GM10266 (cell line): ENCODE data around the gene FOXC1.

Experiments used
- DNase-seq: peaks from one replicate; pipeline ENCODE4 v3.0.0; 2012; ENCODE audit errors: extremely low spot score
- TF ChIP-seq, protein P1 (sequence below): IDR thresholded peaks from 2 replicates; pipeline ENCODE4 v1.5.1; 2012; ENCODE audit warnings: mild to moderate bottlenecking, low read depth; ENCODE audit not compliant: control insufficient read depth, insufficient read depth; ENCODE audit errors: missing control alignments

The FOXC1 gene

DNA sequence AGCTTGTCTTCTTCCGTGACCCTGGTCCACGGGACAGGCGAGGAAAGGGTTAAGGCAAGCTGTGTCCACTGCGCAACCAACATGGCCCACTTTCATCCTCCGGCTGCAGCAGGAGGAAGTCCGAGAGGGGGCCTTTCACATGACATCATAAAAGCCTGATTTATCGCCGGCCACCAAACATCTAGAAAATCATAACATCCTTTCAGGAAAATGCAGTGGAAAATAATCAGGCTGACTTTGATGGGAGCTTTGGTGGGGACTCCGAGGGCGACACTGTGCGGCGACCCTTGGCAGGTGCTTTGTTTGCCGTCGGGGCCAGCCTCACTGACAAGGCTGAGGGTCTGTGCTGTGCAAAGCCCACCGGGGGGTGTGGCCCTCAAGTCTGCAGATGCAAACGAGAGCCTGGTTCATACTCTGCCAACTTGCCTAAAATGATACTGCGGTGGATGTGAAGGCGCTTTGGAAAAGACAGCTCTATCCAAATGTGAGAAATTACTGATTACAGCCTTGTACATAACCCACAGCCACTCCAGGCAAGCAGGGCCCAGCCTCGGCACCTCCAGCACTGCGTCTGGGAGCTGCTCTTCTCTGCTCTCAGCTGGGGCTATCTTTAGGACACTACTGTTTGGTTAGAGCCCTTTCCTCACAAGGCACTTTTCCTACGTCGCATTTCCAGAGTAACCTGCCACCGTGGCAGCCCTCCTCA lies 25.7 kb downstream of the FOXC1 start:
- TF ChIP-seq, protein P1, sequence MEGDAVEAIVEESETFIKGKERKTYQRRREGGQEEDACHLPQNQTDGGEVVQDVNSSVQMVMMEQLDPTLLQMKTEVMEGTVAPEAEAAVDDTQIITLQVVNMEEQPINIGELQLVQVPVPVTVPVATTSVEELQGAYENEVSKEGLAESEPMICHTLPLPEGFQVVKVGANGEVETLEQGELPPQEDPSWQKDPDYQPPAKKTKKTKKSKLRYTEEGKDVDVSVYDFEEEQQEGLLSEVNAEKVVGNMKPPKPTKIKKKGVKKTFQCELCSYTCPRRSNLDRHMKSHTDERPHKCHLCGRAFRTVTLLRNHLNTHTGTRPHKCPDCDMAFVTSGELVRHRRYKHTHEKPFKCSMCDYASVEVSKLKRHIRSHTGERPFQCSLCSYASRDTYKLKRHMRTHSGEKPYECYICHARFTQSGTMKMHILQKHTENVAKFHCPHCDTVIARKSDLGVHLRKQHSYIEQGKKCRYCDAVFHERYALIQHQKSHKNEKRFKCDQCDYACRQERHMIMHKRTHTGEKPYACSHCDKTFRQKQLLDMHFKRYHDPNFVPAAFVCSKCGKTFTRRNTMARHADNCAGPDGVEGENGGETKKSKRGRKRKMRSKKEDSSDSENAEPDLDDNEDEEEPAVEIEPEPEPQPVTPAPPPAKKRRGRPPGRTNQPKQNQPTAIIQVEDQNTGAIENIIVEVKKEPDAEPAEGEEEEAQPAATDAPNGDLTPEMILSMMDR = no peak
- DNase-seq = no peak

DNA sequence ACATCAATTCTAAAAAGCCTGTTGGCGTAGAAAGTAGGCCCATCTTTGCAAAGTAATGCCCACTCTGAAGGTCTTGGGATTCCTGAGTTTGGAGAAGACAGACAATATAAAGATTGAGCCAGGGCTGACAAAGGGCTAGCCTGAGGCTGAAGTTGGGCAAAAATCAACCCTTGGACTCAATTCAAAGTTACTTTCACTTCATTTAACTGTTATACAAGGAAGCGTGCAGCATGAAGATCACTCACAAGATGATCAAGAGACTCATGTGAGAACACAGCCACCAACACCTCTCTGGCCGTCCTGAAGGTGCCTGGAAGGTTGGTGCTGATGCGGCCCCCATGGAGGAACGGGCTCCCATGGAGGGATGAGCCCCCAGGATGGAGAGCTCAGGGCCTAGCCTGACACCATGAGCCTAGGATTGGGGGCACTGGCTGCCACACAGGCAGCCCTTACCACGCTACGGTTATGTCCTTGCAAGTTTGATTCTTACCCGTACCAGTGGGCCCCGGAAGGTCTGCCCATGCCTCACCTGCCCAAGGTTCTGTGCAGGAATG lies 26.6 kb downstream of the FOXC1 start:
- no peak for DNase-seq
- TF ChIP-seq, protein P1 = no peak

DNA sequence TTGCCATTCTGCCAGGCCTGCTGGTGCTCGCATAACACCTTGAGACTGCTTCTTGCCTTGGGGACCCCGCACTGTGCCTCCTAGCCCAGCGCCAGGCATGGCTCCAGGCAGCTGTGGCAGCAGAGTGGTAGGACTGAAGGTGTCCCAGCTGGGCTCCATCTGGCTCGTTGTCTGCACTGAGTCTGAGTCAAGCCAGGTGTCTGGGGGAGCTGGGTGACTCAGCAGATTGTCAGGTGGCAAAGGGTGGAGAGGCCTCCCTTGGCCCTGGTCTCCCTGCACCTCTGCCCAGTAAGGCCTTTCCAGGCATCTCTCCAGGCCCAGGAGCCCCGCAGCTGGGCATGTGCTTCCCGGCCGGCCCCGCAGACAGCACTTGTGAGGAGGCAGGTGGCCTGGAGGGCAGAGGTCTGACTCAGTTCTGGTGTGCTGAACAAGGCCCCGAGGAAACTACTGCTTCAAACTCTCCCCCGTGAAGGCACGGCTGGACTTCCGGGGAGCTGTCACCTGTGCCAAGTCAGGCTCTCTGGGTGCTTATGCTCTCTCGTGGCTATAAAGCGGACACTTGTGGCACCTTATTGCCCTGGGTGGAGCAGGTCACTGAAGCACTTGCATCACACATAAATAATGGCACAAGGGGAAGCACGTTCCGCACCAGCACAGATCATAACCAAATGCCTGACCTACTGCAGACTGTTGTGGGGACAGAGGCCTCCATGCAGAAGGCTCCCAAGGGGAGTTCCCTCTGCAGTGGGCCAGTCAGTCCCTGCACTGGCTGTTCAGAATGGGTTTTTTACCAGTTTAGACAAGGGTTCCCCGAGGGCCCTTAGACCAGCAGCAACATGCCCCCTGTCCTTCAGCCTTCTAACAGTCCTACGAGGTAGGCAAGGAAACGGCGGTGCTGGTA lies 27.5 kb downstream of the FOXC1 start:
- TF ChIP-seq, protein P1 = no peak
- no peak for DNase-seq

DNA sequence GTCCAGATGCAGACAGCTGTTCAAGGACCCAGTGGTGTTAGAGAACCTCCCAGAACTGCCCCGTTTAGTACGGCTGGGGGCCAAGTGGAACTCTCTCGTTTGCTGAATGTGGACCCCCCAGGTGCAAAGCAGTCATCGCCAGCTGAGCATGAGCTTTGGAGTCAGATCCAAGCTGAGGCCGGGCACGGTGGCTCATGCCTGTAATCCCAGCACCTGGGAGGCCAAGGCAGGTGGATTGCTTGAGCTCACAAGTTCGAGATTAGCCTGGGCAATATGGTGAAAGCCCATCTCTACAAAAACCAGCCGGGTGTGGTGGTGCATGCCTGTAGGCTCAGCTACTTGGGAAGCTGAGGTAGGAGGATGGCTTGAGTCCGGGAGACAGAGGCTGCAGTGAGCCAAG lies 29.7 kb downstream of the FOXC1 start:
- no peak for DNase-seq
- TF ChIP-seq, protein P1 = no peak

DNA sequence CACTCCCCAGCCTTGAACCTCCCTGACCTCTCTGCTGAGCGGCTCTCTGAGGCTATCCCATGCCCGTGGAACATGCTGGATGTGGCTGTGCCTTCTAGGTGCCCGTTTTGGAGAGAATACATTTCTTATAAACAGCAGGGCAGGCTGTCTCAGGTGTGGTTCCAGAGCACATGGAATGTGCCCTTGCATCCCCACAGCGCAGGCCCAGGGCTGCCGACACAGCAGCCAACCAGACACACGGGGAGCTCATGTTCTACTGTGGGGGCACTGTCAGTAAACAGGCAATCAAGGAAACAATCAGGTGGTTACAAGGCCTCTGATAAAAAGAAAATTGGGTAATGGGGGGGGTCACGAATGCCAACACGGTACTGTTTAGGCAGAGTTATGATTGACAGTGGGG lies 30.8 kb downstream of the FOXC1 start:
- no peak for DNase-seq
- TF ChIP-seq, protein P1 = no peak

GRCh38 chr6:1641343-1641885 lies 31.7 kb downstream of the FOXC1 start:
- DNase-seq = no peak
- TF ChIP-seq, protein P1 = no peak
